BJ (cell line): Measurements from ENCODE around the gene ZDHHC8. TPM values are rescaled to one million over a fixed set of nuclear protein-coding genes. Genes with fewer than 3 reads are reported as not detected.

Source experiments
- CTCF ChIA-PET: fragments of 350-600 bp; formaldehyde crosslinking; extraction: SDS; loops from one replicate; lab custom pipeline; 2021; ENCODE audit warnings: antibody characterized with exemption, inconsistent platforms; lab: Yijun Ruan, JAX
- POLR2A ChIA-PET: fragments of 300-600 bp; sonication (Branson Sonifier 250); formaldehyde crosslinking; extraction: SDS; loops from one replicate; lab custom pipeline; 2021; ENCODE audit warnings: antibody characterized with exemption; lab: Charles Lee
- DNase-seq: peaks from one replicate; pipeline ENCODE4 v3.0.0-alpha.2; 2011; ENCODE audit warnings: low read depth
- H3K27me3 ChIP-seq: 2 replicates; pipeline ENCODE4 v1.6.0; 2011; ENCODE audit warnings: low read length; ENCODE audit not compliant: control insufficient read depth, insufficient read depth
- H3K36me3 ChIP-seq: 2 replicates; pipeline ENCODE4 v1.5.1; 2011; ENCODE audit warnings: low read length; ENCODE audit not compliant: control insufficient read depth, insufficient read depth
- H3K4me3 ChIP-seq: 2 replicates; pipeline ENCODE4 v1.5.1; 2011; ENCODE audit warnings: low read depth, mild to moderate bottlenecking, control low read depth, low read length
- CTCF ChIP-seq: IDR thresholded peaks from 2 replicates; pipeline ENCODE4 v1.5.1; 2011; ENCODE audit warnings: low read depth, mild to moderate bottlenecking, control low read depth, inconsistent platforms, low read length, moderate library complexity; ENCODE audit not compliant: insufficient read depth
- polyA plus RNA-seq: library from polyadenylated mRNA; depleted of rRNA; stranded (reverse); fragments of >200 nt; gene quantifications from 2 replicates; pipeline ENCODE4 v1.2.3, GENCODE V29; 2011

Gene ZDHHC8
- polyA plus RNA-seq, 1 experiment = 32.2 TPM

DNA sequence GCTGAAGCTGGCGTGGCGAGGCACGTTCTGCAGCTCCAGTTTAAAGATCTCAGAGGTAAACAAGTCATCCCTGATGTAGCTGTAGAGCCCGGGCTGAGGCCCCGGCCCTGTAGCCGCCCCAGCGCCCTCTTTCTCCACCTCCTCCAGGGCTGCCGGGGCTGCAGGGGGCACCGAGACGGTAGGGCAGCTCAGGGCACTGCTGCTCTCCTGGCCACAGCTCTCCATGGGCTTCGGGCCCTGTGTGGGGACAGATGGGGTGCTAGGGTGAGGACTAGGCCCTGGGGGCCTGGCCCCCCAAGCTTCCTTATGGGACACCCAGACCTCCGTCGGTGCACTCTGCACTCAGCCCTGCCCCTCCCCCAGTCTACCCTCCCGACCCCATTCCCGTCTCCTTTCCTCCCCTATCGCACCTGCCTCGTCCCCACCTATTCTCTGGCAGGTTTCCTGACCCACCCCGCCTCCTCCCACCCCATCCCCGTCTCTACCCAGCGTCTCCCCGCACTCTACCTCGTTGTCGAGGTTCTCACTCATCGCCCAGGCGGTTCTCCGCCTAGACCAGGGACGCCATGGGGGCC lies 15.1 kb upstream of the ZDHHC8 start:
- ChIA-PET CTCF (interaction anchor here (2.0 kb wide), 1 partner anchor 147 kb away, joined by 5 read pairs; no protein-coding TSS in a partner anchor), POLR2A (no interaction called here)
- Histone ChIP-seq H3K4me3 (peak overlapping the region; percentile 99), H3K36me3 (peaks cover 43% of the 10 kb centered on the region), H3K27me3 (no peaks in the 10 kb centered on the region)
- DNase-seq = no peak
- no peak for TF ChIP-seq CTCF

- DNase-seq = peak; percentile 77
- H3K4me3 ChIP-seq = peak within 1 kb of the TSS; percentile 99
- POLR2A ChIA-PET = no interaction called here
- CTCF ChIA-PET = interaction anchor here (0.7 kb wide), 1 partner anchor 40 kb away, joined by 3 read pairs; no protein-coding TSS in a partner anchor
- no peaks in the 10 kb centered on the region for H3K27me3 ChIP-seq
- peaks cover 38% of the 10 kb centered on the region for H3K36me3 ChIP-seq
- TF ChIP-seq CTCF = no peak
Observed at GRCh38 chr22:20116951-20117632, 14.5 kb upstream of the ZDHHC8 start, which contains the start of gene TRMT2A. Gene TRMT2A (minus strand): TSS chr22:20117226. CDS start chr22:20116906, 320 bp downstream.

GRCh38 chr22:20117633-20118299 lies 13.8 kb upstream of the ZDHHC8 start:
- ChIA-PET POLR2A (interaction anchor here (0.7 kb wide), 1 partner anchor 15 kb away, joined by 3 read pairs; no protein-coding TSS in a partner anchor), CTCF (interaction anchor here (0.7 to 1.0 kb wide), 2 partner anchors 11 to 39 kb away, joined by 3 to 5 read pairs; no protein-coding TSS in a partner anchor)
- TF ChIP-seq CTCF = no peak
- no peak for DNase-seq
- Histone ChIP-seq H3K27me3 (no peaks in the 10 kb centered on the region), H3K4me3 (peak overlapping the region; percentile 99), H3K36me3 (peaks cover 34% of the 10 kb centered on the region)

DNA sequence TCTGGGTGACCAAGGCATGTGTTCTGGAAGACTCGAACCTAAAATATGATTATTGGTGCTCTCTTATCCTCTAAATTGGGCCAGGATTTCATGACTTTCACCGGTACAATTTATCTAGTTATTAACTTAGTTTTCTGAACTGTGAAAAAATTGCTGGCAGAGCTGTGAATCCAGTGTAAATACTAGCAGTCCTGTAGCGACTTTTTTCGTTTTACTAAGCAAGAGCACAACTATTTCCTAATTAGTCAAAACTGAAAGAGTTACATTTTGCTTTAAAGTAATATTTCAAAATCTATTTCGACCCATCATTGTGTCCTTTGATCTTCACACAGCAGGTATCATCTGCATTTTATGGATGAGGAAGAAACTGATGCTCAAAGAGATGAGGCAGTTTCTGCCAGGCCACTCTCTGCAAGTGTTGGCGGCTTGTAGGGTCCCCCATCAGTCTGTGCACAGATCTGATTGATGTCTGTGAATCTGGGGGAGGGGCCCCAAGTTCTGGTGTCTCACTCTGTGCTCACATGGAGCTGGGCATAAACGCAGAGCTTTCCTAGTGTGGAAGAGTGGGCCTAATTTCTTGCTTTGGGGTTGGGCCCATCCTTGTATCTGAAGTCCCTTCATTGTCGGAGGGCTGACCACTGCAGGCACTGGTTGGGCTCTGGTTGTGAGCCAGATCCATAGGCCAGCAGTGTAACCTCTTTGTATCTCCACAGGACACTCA lies 13.1 kb upstream of the ZDHHC8 start:
- peaks cover 32% of the 10 kb centered on the region for H3K36me3 ChIP-seq
- no peaks in the 10 kb centered on the region for H3K27me3 ChIP-seq
- TF ChIP-seq CTCF = no peak
- CTCF ChIA-PET = interaction anchor here (1.0 kb wide), 1 partner anchor 11 kb away, joined by 5 read pairs; no protein-coding TSS in a partner anchor
- peak overlapping the region; percentile 99 for H3K4me3 ChIP-seq
- no peak for DNase-seq
- POLR2A ChIA-PET = interaction anchor here (0.7 kb wide), 1 partner anchor 14 kb away, joined by 3 read pairs; no protein-coding TSS in a partner anchor
